COLO829 (cell line): ENCODE data around the gene KAT2B.

ENCODE experiments used
- DNase-seq: peaks from one replicate; pipeline ENCODE4 v3.0.0; 2012; ENCODE audit warnings: low spot score

The KAT2B gene

GRCh38 chr3:20147361-20147760 lies 107.1 kb downstream of the KAT2B start:
- DNase-seq: no peak

- DNase-seq: no peak
These were observed 108.2 kb downstream of the KAT2B start for GRCh38 chr3:20148466-20148865.

- DNase-seq: no peak
These were observed 113.8 kb downstream of the KAT2B start for GRCh38 chr3:20154078-20154477.

- DNase-seq: no peak
These were observed 114.7 kb downstream of the KAT2B start for GRCh38 chr3:20154928-20155327.

GRCh38 chr3:20160230-20160629 lies 120.0 kb downstream of the KAT2B start:
- DNase-seq: no peak

GRCh38 chr3:20161714-20162113 lies 121.5 kb downstream of the KAT2B start:
- DNase-seq: no peak

GRCh38 chr3:20173844-20174410 lies 133.7 kb downstream of the KAT2B start:
- no peak for DNase-seq

GRCh38 chr3:20181276-20181675 lies 141.0 kb downstream of the KAT2B start:
- no peak for DNase-seq

GRCh38 chr3:20182206-20182605 lies 142.0 kb downstream of the KAT2B start:
- DNase-seq: no peak

- no peak for DNase-seq
These were observed 145.1 kb downstream of the KAT2B start for GRCh38 chr3:20185331-20185678.

GRCh38 chr3:20185679-20186599 lies 145.7 kb downstream of the KAT2B start, which contains the start of gene SGO1:
Gene SGO1, minus strand, starts transcription at chr3:20186206. Its CDS starts 2,179 bp downstream, at chr3:20184027.
- DNase-seq: peak; percentile 89

GRCh38 chr3:20186600-20187004 lies 146.4 kb downstream of the KAT2B start:
- no peak for DNase-seq

GRCh38 chr3:20190991-20191390 lies 150.7 kb downstream of the KAT2B start:
- DNase-seq: no peak

GRCh38 chr3:20194793-20195460 lies 154.7 kb downstream of the KAT2B start:
- DNase-seq: no peak

GRCh38 chr3:20197775-20198174 lies 157.5 kb downstream of the KAT2B start:
- no peak for DNase-seq

GRCh38 chr3:20201143-20201542 lies 160.9 kb downstream of the KAT2B start:
- DNase-seq: no peak
